ENCODE data around the gene POMP. TPM values are rescaled to one million over a fixed set of nuclear protein-coding genes. Genes with fewer than 3 reads are reported as not detected.

POMP gene
- total and polyA plus RNA-seq, 4 donors = 32.2 to 132 (median 41.1) TPM

DNA sequence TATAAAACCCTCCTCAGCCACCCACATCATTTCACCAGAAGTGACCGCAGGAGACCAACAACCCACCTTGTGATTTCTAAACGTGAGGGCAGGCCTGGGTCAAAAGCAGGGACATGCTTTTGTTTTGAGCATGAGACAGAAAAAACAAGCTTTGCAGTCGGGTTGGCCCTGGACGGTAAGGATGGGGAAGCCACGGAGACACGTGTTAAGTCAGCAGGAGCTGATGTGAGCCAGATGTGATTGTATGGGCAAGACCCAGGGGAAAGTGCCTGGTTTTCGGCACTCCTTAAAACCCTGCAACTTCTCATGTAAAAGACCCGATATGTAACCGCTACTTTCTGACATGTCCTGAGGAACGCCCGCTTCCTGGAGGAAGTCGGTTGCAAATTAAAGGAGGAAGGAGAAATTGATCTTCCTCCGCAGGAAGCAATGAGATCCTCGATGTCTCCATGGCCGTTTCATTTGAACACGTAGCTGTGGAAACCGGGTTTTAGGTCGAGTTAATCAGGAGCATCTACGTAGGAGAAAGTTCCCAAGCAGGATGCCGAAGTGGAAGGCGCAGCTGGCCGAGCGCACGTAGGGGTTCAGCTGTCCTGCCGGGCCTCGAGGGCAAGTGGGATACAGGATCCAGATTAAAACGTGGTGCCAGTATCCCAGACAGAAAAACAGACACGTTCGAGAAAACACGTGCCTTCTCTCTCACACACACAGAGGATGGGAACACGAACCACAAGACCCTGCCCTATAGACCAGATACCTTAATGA lies 40.5 kb upstream of the POMP start:
- Histone ChIP-seq H3K9me3 (ENCODE audit: control insufficient read depth in 4 of 4, low read length in 3 of 4) (no peaks in the 10 kb centered on the region), H3K27me3 (ENCODE audit: control insufficient read depth in 4 of 4, insufficient read depth in 4 of 4, low read length in 3 of 4) (peaks cover 0 to 3% (median 0%) of the 10 kb centered on the region in 4 donors), H3K4me1 (ENCODE audit: control insufficient read depth in 4 of 4, insufficient read depth in 4 of 4, low read length in 3 of 4) (no peaks in the 10 kb centered on the region), H3K36me3 (ENCODE audit: control insufficient read depth in 4 of 4, insufficient read depth in 3 of 4, low read depth in 1 of 4, low read length in 3 of 4) (no peaks in the 10 kb centered on the region), H3K9ac (ENCODE audit: low read depth in 1 of 2, low read length in 2 of 2) (no peak overlapping the region), H3K27ac (ENCODE audit: low read depth in 1 of 2, low read length in 2 of 2) (no peak overlapping the region), H3K4me3 (ENCODE audit: low read depth in 1 of 3, low read length in 3 of 3) (no peak overlapping the region)
- DNase-seq (ENCODE audit: low spot score) = no peak
- TF ChIP-seq, protein P1, sequence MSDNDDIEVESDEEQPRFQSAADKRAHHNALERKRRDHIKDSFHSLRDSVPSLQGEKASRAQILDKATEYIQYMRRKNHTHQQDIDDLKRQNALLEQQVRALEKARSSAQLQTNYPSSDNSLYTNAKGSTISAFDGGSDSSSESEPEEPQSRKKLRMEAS (IDR thresholded peaks at IDR 0.05) = no peak
- TF ChIP-seq TAF1 (conservative IDR thresholded peaks at IDR 0.05) (no peak), SP1 (IDR thresholded peaks at IDR 0.05) (no peak), RAD21 (IDR thresholded peaks at IDR 0.05) (no peak), YY1 (IDR thresholded peaks at IDR 0.05) (no peak), HNF4G (IDR thresholded peaks at IDR 0.05) (no peak), RXRA (IDR thresholded peaks at IDR 0.05) (no peak), NR2F2 (IDR thresholded peaks at IDR 0.05) (no peak), HNF4A (conservative IDR thresholded peaks at IDR 0.05) (no peak), JUND (IDR thresholded peaks at IDR 0.05) (no peak), FOXA2 (IDR thresholded peaks at IDR 0.05) (no peak), GABPA (IDR thresholded peaks at IDR 0.05 in 1 of 2, conservative IDR thresholded peaks at IDR 0.05 in 1 of 2) (no peak), FOXA1 (IDR thresholded peaks at IDR 0.05) (no peak), EGR1 (IDR thresholded peaks at IDR 0.05; ENCODE audit: low read depth in 2 of 2) (no peak)
- TF ChIP-seq, protein P2, sequence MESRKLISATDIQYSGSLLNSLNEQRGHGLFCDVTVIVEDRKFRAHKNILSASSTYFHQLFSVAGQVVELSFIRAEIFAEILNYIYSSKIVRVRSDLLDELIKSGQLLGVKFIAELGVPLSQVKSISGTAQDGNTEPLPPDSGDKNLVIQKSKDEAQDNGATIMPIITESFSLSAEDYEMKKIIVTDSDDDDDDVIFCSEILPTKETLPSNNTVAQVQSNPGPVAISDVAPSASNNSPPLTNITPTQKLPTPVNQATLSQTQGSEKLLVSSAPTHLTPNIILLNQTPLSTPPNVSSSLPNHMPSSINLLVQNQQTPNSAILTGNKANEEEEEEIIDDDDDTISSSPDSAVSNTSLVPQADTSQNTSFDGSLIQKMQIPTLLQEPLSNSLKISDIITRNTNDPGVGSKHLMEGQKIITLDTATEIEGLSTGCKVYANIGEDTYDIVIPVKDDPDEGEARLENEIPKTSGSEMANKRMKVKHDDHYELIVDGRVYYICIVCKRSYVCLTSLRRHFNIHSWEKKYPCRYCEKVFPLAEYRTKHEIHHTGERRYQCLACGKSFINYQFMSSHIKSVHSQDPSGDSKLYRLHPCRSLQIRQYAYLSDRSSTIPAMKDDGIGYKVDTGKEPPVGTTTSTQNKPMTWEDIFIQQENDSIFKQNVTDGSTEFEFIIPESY (IDR thresholded peaks at IDR 0.05) = no peak
- TF ChIP-seq, protein P3, sequence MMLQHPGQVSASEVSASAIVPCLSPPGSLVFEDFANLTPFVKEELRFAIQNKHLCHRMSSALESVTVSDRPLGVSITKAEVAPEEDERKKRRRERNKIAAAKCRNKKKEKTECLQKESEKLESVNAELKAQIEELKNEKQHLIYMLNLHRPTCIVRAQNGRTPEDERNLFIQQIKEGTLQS (IDR thresholded peaks at IDR 0.05) = no peak
- TF ChIP-seq, protein P4, sequence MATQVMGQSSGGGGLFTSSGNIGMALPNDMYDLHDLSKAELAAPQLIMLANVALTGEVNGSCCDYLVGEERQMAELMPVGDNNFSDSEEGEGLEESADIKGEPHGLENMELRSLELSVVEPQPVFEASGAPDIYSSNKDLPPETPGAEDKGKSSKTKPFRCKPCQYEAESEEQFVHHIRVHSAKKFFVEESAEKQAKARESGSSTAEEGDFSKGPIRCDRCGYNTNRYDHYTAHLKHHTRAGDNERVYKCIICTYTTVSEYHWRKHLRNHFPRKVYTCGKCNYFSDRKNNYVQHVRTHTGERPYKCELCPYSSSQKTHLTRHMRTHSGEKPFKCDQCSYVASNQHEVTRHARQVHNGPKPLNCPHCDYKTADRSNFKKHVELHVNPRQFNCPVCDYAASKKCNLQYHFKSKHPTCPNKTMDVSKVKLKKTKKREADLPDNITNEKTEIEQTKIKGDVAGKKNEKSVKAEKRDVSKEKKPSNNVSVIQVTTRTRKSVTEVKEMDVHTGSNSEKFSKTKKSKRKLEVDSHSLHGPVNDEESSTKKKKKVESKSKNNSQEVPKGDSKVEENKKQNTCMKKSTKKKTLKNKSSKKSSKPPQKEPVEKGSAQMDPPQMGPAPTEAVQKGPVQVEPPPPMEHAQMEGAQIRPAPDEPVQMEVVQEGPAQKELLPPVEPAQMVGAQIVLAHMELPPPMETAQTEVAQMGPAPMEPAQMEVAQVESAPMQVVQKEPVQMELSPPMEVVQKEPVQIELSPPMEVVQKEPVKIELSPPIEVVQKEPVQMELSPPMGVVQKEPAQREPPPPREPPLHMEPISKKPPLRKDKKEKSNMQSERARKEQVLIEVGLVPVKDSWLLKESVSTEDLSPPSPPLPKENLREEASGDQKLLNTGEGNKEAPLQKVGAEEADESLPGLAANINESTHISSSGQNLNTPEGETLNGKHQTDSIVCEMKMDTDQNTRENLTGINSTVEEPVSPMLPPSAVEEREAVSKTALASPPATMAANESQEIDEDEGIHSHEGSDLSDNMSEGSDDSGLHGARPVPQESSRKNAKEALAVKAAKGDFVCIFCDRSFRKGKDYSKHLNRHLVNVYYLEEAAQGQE (IDR thresholded peaks at IDR 0.05) = no peak
- TF ChIP-seq, protein P5, sequence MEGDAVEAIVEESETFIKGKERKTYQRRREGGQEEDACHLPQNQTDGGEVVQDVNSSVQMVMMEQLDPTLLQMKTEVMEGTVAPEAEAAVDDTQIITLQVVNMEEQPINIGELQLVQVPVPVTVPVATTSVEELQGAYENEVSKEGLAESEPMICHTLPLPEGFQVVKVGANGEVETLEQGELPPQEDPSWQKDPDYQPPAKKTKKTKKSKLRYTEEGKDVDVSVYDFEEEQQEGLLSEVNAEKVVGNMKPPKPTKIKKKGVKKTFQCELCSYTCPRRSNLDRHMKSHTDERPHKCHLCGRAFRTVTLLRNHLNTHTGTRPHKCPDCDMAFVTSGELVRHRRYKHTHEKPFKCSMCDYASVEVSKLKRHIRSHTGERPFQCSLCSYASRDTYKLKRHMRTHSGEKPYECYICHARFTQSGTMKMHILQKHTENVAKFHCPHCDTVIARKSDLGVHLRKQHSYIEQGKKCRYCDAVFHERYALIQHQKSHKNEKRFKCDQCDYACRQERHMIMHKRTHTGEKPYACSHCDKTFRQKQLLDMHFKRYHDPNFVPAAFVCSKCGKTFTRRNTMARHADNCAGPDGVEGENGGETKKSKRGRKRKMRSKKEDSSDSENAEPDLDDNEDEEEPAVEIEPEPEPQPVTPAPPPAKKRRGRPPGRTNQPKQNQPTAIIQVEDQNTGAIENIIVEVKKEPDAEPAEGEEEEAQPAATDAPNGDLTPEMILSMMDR (IDR thresholded peaks at IDR 0.05; ENCODE audit: low read depth, low read length, missing input control) = no peak
- 70% methylated on average over 31 of the region's 31 CpGs for WGBS
